HCT116 (cell line): ENCODE data around the gene PAX5. TPM values are rescaled to one million over a fixed set of nuclear protein-coding genes. Genes with fewer than 3 reads are reported as not detected.

Source experiments
- ATAC-seq: fragments of 200-7000 bp; cut with Tn5 transposase; 2 replicates; pipeline ENCODE4 v1.9.1; 2020; ENCODE audit warnings: mild to moderate bottlenecking, moderate library complexity
- BruUV-seq: library from RNA; stranded (reverse); fragments of 400-500 nt; replicated peaks from 2 replicates; lab custom pipeline; 2021; lab: Mats Ljungman, UMichigan
- CTCF ChIA-PET: fragments of 300-600 bp; sonication (Branson Sonifier 250); formaldehyde crosslinking; loops from one replicate; lab custom pipeline; 2021; ENCODE audit warnings: antibody characterized with exemption; lab: Charles Lee
- POLR2A ChIA-PET: fragments of 300-600, 350-600 bp; sonication (Branson Sonifier 250); formaldehyde crosslinking; loops from one replicate; lab custom pipeline; 2021; ENCODE audit warnings: antibody characterized with exemption; lab: Charles Lee
- RAD21 ChIA-PET, 2 experiments: fragments of 300-600 bp; sonication (Branson Sonifier 250); formaldehyde crosslinking; loops; one replicate each; lab custom pipeline; 2023; ENCODE audit warnings: low total read pairs in 2 of 2; ENCODE audit not compliant: uncharacterized antibody in 2 of 2, unreplicated experiment in 2 of 2, low non-redundant PET in 1 of 2; lab: Charles Lee
- DNase-seq: peaks from one replicate; pipeline ENCODE4 v3.0.0-alpha.2; 2010; ENCODE audit warnings: low read depth, low spot score
- H2AFZ ChIP-seq: fragments of 200-600 bp; shearing (Covaris generic), sonication (generic); 2 replicates; pipeline ENCODE4 v1.6.1; 2017; ENCODE audit warnings: low read depth, mixed run types, mixed read lengths, antibody characterized with exemption, low read length; ENCODE audit not compliant: poor library complexity, severe bottlenecking
- H3K27ac ChIP-seq: 2 replicates; pipeline ENCODE4 v1.5.1; 2012; ENCODE audit warnings: low read depth, low read length
- H3K27me3 ChIP-seq: fragments of 200-600 bp; sonication (generic); 2 replicates; pipeline ENCODE4 v1.6.1; 2016; ENCODE audit warnings: mixed run types, low read length, mixed read lengths; ENCODE audit not compliant: insufficient read depth
- H3K36me3 ChIP-seq, 2 experiments: fragments of 200-500 bp in 1 of 2; fragments of 200-600 bp in 1 of 2; sonication (Bioruptor generic) in 1 of 2; sonication (generic) in 1 of 2; 2 replicates each; pipeline versions ENCODE4 v1.5.1 to v1.6.1; 2014 to 2016; ENCODE audit warnings: low read length in 2 of 2, inconsistent platforms in 1 of 2, mixed read lengths in 1 of 2, mixed run types in 1 of 2; ENCODE audit not compliant: insufficient read depth in 2 of 2, control insufficient read depth in 1 of 2
- H3K4me1 ChIP-seq, 2 experiments: fragments of 200-600 bp in 1 of 2; sonication (generic) in 1 of 2; 2 replicates each; pipeline versions ENCODE4 v1.5.1 to v1.6.1; 2012 to 2017; ENCODE audit warnings: low read length in 2 of 2, inconsistent platforms in 1 of 2, mild to moderate bottlenecking in 1 of 2, mixed read lengths in 1 of 2, mixed run types in 1 of 2, moderate library complexity in 1 of 2; ENCODE audit not compliant: insufficient read depth in 2 of 2, control insufficient read depth in 1 of 2
- H3K4me2 ChIP-seq: fragments of 200-600 bp; sonication (generic); 2 replicates; pipeline ENCODE4 v1.6.1; 2017; ENCODE audit warnings: mixed run types, low read length, mixed read lengths
- H3K4me3 ChIP-seq, 2 experiments: fragments of 200-600 bp in 1 of 2; sonication (generic) in 1 of 2; replicated peaks in 1 of 2; 2 replicates each; pipeline ENCODE4 v1.5.1; 2011 to 2016; ENCODE audit warnings: low read length in 2 of 2, control low read depth in 1 of 2, low read depth in 1 of 2, mild to moderate bottlenecking in 1 of 2, mixed read lengths in 1 of 2, mixed run types in 1 of 2
- H3K79me2 ChIP-seq: fragments of 200-600 bp; sonication (generic); 2 replicates; pipeline ENCODE4 v1.6.1; 2017; ENCODE audit warnings: mild to moderate bottlenecking, mixed run types, low read length, moderate library complexity, mixed read lengths; ENCODE audit not compliant: insufficient read depth
- H3K9ac ChIP-seq: fragments of 200-600 bp; sonication (generic); 2 replicates; pipeline ENCODE4 v1.6.1; 2016; ENCODE audit warnings: low read length, mixed read lengths
- H3K9me2 ChIP-seq: fragments of 200-600 bp; sonication (generic), shearing (Covaris generic); 2 replicates; pipeline ENCODE4 v1.6.1; 2017; ENCODE audit warnings: mixed run types, mild to moderate bottlenecking, moderate library complexity; ENCODE audit not compliant: insufficient read depth
- H3K9me3 ChIP-seq, 2 experiments: fragments of 200-500 bp in 1 of 2; fragments of 200-600 bp in 1 of 2; sonication (Bioruptor generic) in 1 of 2; sonication (generic) in 1 of 2; 2 replicates each; pipeline ENCODE4 v1.6.1; 2014 to 2017; ENCODE audit warnings: low read length in 2 of 2, mixed read lengths in 2 of 2, inconsistent platforms in 1 of 2, low read depth in 1 of 2, mild to moderate bottlenecking in 1 of 2, mixed run types in 1 of 2, moderate library complexity in 1 of 2; ENCODE audit not compliant: control insufficient read depth in 1 of 2, insufficient read depth in 1 of 2
- H4K20me1 ChIP-seq: fragments of 200-600 bp; sonication (generic), shearing (Covaris generic); 2 replicates; pipeline ENCODE4 v1.6.1; 2017; ENCODE audit warnings: mixed run types, mild to moderate bottlenecking, moderate library complexity; ENCODE audit not compliant: insufficient read depth
- CBX3 ChIP-seq: IDR thresholded peaks from 2 replicates; pipeline ENCODE4 v1.6.1; 2012; ENCODE audit warnings: low read depth
- EGR1 ChIP-seq: IDR thresholded peaks from 2 replicates; pipeline ENCODE4 v1.6.1; 2012; ENCODE audit warnings: low read depth
- ELF1 ChIP-seq: IDR thresholded peaks from 2 replicates; pipeline ENCODE4 v1.6.1; 2012; ENCODE audit warnings: low read depth, borderline replicate concordance
- EZH2phosphoT487 ChIP-seq: fragments of 200-600 bp; IDR thresholded peaks from 2 replicates; pipeline ENCODE4 v1.6.1; 2018; ENCODE audit warnings: antibody characterized with exemption, borderline replicate concordance
- FOSL1 ChIP-seq: IDR thresholded peaks from 2 replicates; pipeline ENCODE4 v1.6.1; 2012; ENCODE audit warnings: low read depth
- JUND ChIP-seq: IDR thresholded peaks from 2 replicates; pipeline ENCODE4 v1.6.1; 2012
- MAX ChIP-seq: IDR thresholded peaks from 2 replicates; pipeline ENCODE4 v1.6.1; 2012
- POLR2A ChIP-seq: IDR thresholded peaks from 2 replicates; pipeline ENCODE4 v1.7.0; 2011; ENCODE audit warnings: borderline replicate concordance; ENCODE audit not compliant: insufficient read depth, insufficient read length; ENCODE audit errors: extremely low read depth
- POLR2AphosphoS5 ChIP-seq: IDR thresholded peaks from 2 replicates; pipeline ENCODE4 v1.6.1; 2011; ENCODE audit warnings: mild to moderate bottlenecking, low read depth, low read length, moderate library complexity
- RAD21 ChIP-seq: IDR thresholded peaks from 2 replicates; pipeline ENCODE4 v1.6.1; 2012; ENCODE audit warnings: low read depth, mild to moderate bottlenecking
- SRF ChIP-seq: IDR thresholded peaks from 2 replicates; pipeline ENCODE4 v1.6.1; 2012; ENCODE audit warnings: low read depth
- TCF7L2 ChIP-seq: IDR thresholded peaks from 2 replicates; pipeline ENCODE4 v1.7.0; 2011; ENCODE audit warnings: borderline replicate concordance, inconsistent platforms; ENCODE audit not compliant: insufficient read depth, insufficient read length; ENCODE audit errors: extremely low read depth
- intact Hi-C: fragments of 100-400 bp; cut with micrococcal nuclease; formaldehyde crosslinking; loops from 2 replicates; pipeline ENCODE4 v1.10.0; 2022
- total RNA-seq: library from RNA; stranded (reverse); gene quantifications from one replicate; pipeline ENCODE4 v1.2.1, GENCODE V29; 2021; ENCODE audit not compliant: unreplicated experiment
- TF ChIP-seq, protein P1 (sequence below): IDR thresholded peaks from 2 replicates; pipeline ENCODE4 v1.6.1; 2012; ENCODE audit warnings: low read depth

PAX5 gene
- total RNA-seq, 1 experiment from 2014 or later, result 0.17 TPM

DNA sequence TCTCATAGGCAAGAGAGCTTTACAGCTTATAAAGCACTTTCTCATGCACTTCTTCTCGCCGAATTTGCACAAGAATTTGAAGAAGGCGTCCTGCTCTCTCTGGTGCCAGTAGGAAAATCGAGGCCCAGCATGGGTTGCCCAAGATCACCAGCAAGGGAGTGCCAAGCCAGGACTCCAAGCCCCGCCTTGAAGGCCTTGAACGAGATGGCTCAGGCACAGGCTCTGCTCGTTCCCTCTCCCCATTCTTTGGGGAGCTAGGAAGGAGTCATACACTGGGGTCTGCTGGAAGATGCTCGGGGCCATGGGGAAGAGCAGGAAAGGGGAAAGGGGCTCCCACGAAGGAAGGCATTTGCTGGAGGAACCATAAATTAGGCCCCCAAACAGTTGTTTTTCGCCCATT lies 46.7 kb downstream of the PAX5 start:
- Histone ChIP-seq H3K27ac (no peak overlapping the region), H3K9me2 (no peaks in the 10 kb centered on the region), H3K4me3 (no peak overlapping the region), H3K9me3 (peaks cover 0 to 6% of the 10 kb centered on the region in 2 experiments; a peak in 1 of 4 replicates), H3K79me2 (no peaks in the 10 kb centered on the region), H3K4me2 (no peak overlapping the region), H3K36me3 (no peaks in the 10 kb centered on the region), H3K4me1 (no peaks in the 10 kb centered on the region), H3K27me3 (no peaks in the 10 kb centered on the region), H3K9ac (no peak overlapping the region), H4K20me1 (no peaks in the 10 kb centered on the region), H2AFZ (no peak overlapping the region)
- RAD21 ChIA-PET, result no interaction called here
- no peak for DNase-seq
- CTCF ChIA-PET, result interaction anchor here (1.2 to 8.2 kb wide), 2 partner anchors 9 to 114 kb away, joined by 3 to 148 read pairs; no protein-coding TSS in a partner anchor
- POLR2A ChIA-PET, result no interaction called here
- no TSS peak for BruUV-seq
- TF ChIP-seq RAD21, result no peak
- TF ChIP-seq SRF, result no peak
- TF ChIP-seq FOSL1, result no peak
- intact Hi-C loops, result no loop called here
- no peak for ATAC-seq

DNA sequence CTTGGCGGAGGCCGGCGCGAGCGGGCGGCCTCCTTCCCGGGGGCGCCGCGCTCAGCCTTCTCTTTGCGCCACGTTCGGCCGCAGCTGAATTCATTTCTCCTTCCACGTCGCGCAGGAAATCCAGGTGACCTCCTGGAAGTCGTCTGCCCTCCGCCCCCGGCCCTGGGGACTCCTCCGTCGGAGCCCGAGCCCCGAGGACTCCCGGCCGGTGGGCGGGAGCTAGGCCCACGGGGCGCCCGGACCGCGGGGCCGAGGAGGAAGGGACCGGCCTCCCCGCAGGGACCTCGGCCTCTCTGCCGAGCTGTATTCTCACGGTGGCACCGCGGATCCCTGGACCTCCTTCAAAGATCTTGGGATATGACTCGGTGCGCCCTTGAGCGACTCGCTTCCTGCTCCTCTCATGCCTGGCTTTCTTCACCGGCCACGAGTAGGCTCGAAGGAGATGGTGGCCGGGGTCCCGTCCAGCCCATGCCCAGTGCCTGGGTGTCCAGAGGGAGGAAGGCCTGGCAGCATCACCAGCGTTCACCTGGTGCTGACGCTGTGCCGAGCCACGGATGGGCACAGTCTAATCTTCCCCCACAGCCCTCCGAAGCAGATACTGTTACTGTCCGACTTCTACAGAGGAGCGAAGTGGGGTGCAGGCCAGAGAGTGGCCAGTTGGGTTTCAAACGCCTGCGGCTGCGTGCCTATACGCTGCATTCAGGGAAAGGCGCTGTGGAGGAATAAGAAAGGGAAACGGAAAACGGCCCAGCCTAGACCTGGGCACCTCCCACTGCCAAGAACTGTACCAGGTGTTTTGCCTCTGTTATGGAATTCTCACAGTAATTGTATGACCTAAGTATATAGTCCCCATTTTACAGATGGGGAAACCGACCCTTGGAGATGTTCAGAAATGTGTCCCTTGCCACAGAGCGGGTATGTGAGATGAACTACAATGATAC lies 47.3 kb downstream of the PAX5 start:
- no peak overlapping the region for H3K9ac ChIP-seq
- TF ChIP-seq ELF1, result no peak
- no peak for TF ChIP-seq JUND
- TF ChIP-seq, protein P1, sequence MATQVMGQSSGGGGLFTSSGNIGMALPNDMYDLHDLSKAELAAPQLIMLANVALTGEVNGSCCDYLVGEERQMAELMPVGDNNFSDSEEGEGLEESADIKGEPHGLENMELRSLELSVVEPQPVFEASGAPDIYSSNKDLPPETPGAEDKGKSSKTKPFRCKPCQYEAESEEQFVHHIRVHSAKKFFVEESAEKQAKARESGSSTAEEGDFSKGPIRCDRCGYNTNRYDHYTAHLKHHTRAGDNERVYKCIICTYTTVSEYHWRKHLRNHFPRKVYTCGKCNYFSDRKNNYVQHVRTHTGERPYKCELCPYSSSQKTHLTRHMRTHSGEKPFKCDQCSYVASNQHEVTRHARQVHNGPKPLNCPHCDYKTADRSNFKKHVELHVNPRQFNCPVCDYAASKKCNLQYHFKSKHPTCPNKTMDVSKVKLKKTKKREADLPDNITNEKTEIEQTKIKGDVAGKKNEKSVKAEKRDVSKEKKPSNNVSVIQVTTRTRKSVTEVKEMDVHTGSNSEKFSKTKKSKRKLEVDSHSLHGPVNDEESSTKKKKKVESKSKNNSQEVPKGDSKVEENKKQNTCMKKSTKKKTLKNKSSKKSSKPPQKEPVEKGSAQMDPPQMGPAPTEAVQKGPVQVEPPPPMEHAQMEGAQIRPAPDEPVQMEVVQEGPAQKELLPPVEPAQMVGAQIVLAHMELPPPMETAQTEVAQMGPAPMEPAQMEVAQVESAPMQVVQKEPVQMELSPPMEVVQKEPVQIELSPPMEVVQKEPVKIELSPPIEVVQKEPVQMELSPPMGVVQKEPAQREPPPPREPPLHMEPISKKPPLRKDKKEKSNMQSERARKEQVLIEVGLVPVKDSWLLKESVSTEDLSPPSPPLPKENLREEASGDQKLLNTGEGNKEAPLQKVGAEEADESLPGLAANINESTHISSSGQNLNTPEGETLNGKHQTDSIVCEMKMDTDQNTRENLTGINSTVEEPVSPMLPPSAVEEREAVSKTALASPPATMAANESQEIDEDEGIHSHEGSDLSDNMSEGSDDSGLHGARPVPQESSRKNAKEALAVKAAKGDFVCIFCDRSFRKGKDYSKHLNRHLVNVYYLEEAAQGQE, result no peak
- no peak for TF ChIP-seq TCF7L2
- no peak for TF ChIP-seq RAD21
- no peak for TF ChIP-seq CBX3
- no peak for TF ChIP-seq POLR2AphosphoS5
- TF ChIP-seq POLR2A, result no peak
- no peak for TF ChIP-seq EZH2phosphoT487
- no peak for TF ChIP-seq MAX
- no peak for TF ChIP-seq SRF
- no peak for TF ChIP-seq EGR1
- H3K27me3 ChIP-seq, result no peaks in the 10 kb centered on the region
- H3K4me3 ChIP-seq, result no peak overlapping the region
- no TSS peak for BruUV-seq
- no peaks in the 10 kb centered on the region for H3K4me1 ChIP-seq
- H2AFZ ChIP-seq, result no peak overlapping the region
- ChIA-PET RAD21 (no interaction called here), POLR2A (no interaction called here), CTCF (interaction anchor here (8.2 kb wide), 1 partner anchor 113 kb away, joined by 148 read pairs; no protein-coding TSS in a partner anchor)
- DNase-seq (no peak), ATAC-seq (no peak)
- H3K9me3 ChIP-seq, result peaks cover 0 to 6% of the 10 kb centered on the region in 2 experiments; a peak in 1 of 4 replicates
- no peak overlapping the region for H3K4me2 ChIP-seq
- no peak overlapping the region for H3K27ac ChIP-seq
- H4K20me1 ChIP-seq, result no peaks in the 10 kb centered on the region
- H3K36me3 ChIP-seq, result no peaks in the 10 kb centered on the region
- intact Hi-C loops, result no loop called here
- H3K79me2 ChIP-seq, result no peaks in the 10 kb centered on the region
- H3K9me2 ChIP-seq, result no peaks in the 10 kb centered on the region
